ENCODE measurements around the gene PFDN5.

The PFDN5 gene

DNA sequence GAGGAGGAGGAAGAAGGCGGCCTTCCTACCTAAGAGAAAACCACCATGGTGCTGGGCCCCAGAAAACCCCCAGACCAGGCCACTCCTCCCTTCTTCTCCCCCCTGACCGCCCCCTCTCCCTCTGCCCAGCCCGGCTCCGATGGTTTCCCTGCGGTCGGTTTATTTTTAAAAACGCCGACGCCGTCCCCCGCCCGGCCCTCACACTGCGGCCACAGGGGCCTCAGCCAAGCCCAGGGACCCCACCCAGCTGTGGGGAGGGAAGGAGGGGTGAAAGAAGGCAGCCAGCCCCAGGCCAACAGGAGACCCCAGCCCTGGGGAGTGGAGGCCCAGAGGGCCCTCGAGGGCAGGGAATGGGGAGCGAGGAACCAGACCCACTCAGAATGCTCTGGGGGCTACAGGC is 37.4 kb downstream of the PFDN5 start:
- Histone ChIP-seq H2BK12ac (ENCODE audit: low read length) (no peak overlapping the region), H3K4ac (ENCODE audit: low read length) (no peak overlapping the region), H3K14ac (ENCODE audit: low read length) (no peak overlapping the region), H2BK5ac (ENCODE audit: low read length) (no peak overlapping the region), H3K79me1 (ENCODE audit: low read depth, low read length) (no peaks in the 10 kb centered on the region), H3K4me2 (ENCODE audit: insufficient read depth, low read length, poor library complexity, severe bottlenecking) (no peak overlapping the region), H3K9me3 (replicated peaks in 1 of 2; ENCODE audit: control insufficient read depth in 2 of 2, insufficient read depth in 1 of 2, low read depth in 1 of 2, low read length in 2 of 2) (no peaks in the 10 kb centered on the region), H2AFZ (ENCODE audit: low read length) (no peak overlapping the region), H3K36me3 (replicated peaks in 1 of 2; ENCODE audit: control insufficient read depth in 2 of 2, insufficient read depth in 2 of 2, low read length in 2 of 2) (no peaks in the 10 kb centered on the region), H4K8ac (ENCODE audit: low read depth, low read length) (no peak overlapping the region), H3K23ac (ENCODE audit: low read depth, low read length, poor library complexity) (no peak overlapping the region), H3K27me3 (ENCODE audit: control insufficient read depth in 3 of 3, insufficient read depth in 3 of 3, low read depth in 1 of 3, low read length in 3 of 3) (peaks cover 0 to 82% (median 6%) of the 10 kb centered on the region in 3 experiments), H2BK120ac (ENCODE audit: low read depth, low read length) (no peak overlapping the region), H2BK15ac (ENCODE audit: low read length) (peak overlapping the region; percentile 62), H3K4me3 (ENCODE audit: low read length in 2 of 2) (no peak overlapping the region), H3K9ac (ENCODE audit: low read depth, low read length, poor library complexity) (no peak overlapping the region), H4K91ac (ENCODE audit: low read depth, low read length, poor library complexity) (no peak overlapping the region), H2AK5ac (ENCODE audit: low read depth, low read length) (no peak overlapping the region), H3K4me1 (ENCODE audit: control insufficient read depth in 2 of 2, insufficient read depth in 1 of 2, low read depth in 1 of 2, low read length in 2 of 2) (peaks cover 5 to 27% of the 10 kb centered on the region in 2 donors), H3K18ac (ENCODE audit: low read length) (no peak overlapping the region), H3K27ac (replicated peaks; ENCODE audit: low read length) (no peak overlapping the region)
- WGBS, 2 donors (ENCODE audit: extremely low coverage in 2 of 2, insufficient read length in 2 of 2, insufficient replicate concordance in 1 of 2): no CpG with 5 or more reads among the region's 15 CpGs
- DNase-seq (ENCODE audit: low spot score): no peak

DNA sequence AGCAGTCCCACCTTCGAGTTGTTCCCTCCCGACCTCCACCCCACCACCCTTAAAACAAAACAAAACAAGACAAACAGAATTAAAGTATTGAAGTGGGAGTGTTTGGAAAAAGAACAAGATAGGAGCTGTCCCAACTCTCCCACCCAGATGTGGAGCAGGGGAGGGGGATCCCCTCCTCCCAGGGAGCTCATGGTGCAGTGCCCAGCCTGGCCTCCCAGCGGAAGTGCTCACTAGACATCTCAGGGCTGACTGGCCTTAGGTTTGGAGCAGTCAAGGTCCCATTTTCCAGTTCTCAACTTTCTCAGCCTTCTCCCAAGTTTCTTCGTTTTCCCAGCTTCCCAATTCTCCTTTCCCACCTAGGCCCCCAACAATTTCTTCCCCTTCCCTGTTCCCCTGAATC is 37.9 kb downstream of the PFDN5 start:
- WGBS, 2 donors (ENCODE audit: extremely low coverage in 2 of 2, insufficient read length in 2 of 2, insufficient replicate concordance in 1 of 2): no CpG with 5 or more reads among the region's 4 CpGs
- no peak overlapping the region for H3K9ac ChIP-seq (ENCODE audit: low read depth, low read length, poor library complexity)

DNA sequence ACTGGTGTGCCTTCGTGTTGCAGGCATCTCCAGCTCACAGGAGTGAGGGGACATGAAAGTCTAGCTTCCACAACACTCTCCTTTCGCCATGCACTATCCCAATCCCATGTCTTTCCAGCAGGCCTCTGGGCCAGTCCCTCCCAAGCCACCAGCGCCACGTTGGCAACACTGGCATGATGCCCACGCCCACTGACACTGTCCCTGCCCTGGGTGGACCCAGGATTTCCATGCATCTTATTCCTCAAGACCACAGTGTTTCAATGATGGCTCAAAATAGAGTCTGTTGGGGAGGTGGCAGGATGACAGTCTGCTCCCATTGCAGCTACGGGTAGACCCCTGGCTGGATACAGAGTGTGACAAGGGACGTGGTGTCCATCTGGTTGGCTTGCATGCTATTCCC is 38.5 kb downstream of the PFDN5 start:
- Histone ChIP-seq H3K27me3 (ENCODE audit: control insufficient read depth in 3 of 3, insufficient read depth in 3 of 3, low read depth in 1 of 3, low read length in 3 of 3) (peaks cover 0 to 84% (median 2%) of the 10 kb centered on the region in 3 experiments), H3K4me3 (ENCODE audit: low read length in 2 of 2) (no peak overlapping the region), H3K23ac (ENCODE audit: low read depth, low read length, poor library complexity) (peak overlapping the region; percentile 94), H3K4me2 (ENCODE audit: insufficient read depth, low read length, poor library complexity, severe bottlenecking) (no peak overlapping the region), H2BK15ac (ENCODE audit: low read length) (peak overlapping the region; percentile 82), H2AK5ac (ENCODE audit: low read depth, low read length) (peak overlapping the region; percentile 78), H3K9ac (ENCODE audit: low read depth, low read length, poor library complexity) (no peak overlapping the region), H2BK5ac (ENCODE audit: low read length) (peak overlapping the region; percentile 57), H4K91ac (ENCODE audit: low read depth, low read length, poor library complexity) (no peak overlapping the region), H3K9me3 (replicated peaks in 1 of 2; ENCODE audit: control insufficient read depth in 2 of 2, insufficient read depth in 1 of 2, low read depth in 1 of 2, low read length in 2 of 2) (no peaks in the 10 kb centered on the region), H4K8ac (ENCODE audit: low read depth, low read length) (peak overlapping the region; percentile 30), H3K18ac (ENCODE audit: low read length) (peak overlapping the region; percentile 51), H2BK12ac (ENCODE audit: low read length) (peak overlapping the region; percentile 77), H3K36me3 (replicated peaks in 1 of 2; ENCODE audit: control insufficient read depth in 2 of 2, insufficient read depth in 2 of 2, low read length in 2 of 2) (no peaks in the 10 kb centered on the region), H3K14ac (ENCODE audit: low read length) (peak overlapping the region; percentile 85), H3K4me1 (ENCODE audit: control insufficient read depth in 2 of 2, insufficient read depth in 1 of 2, low read depth in 1 of 2, low read length in 2 of 2) (peaks cover 5 to 33% of the 10 kb centered on the region in 2 donors), H2AFZ (ENCODE audit: low read length) (no peak overlapping the region), H3K4ac (ENCODE audit: low read length) (peak overlapping the region; percentile 53), H3K27ac (replicated peaks; ENCODE audit: low read length) (no peak overlapping the region), H3K79me1 (ENCODE audit: low read depth, low read length) (no peaks in the 10 kb centered on the region), H2BK120ac (ENCODE audit: low read depth, low read length) (peak overlapping the region; percentile 81)
- WGBS, 2 donors (ENCODE audit: extremely low coverage in 2 of 2, insufficient read length in 2 of 2, insufficient replicate concordance in 1 of 2): no CpG with 5 or more reads among the region's 7 CpGs
- no peak for DNase-seq (ENCODE audit: low spot score)

More for the DNA sequence above, 37.9 kb downstream of the PFDN5 start:
- H2AFZ ChIP-seq (ENCODE audit: low read length): no peak overlapping the region
- peaks cover 5 to 28% of the 10 kb centered on the region in 2 donors for H3K4me1 ChIP-seq (ENCODE audit: control insufficient read depth in 2 of 2, insufficient read depth in 1 of 2, low read depth in 1 of 2, low read length in 2 of 2)
- H3K14ac ChIP-seq (ENCODE audit: low read length): peak overlapping the region; percentile 85
- peak overlapping the region; percentile 57 for H2BK5ac ChIP-seq (ENCODE audit: low read length)
- H3K23ac ChIP-seq (ENCODE audit: low read depth, low read length, poor library complexity): no peak overlapping the region
- H2BK12ac ChIP-seq (ENCODE audit: low read length): peak overlapping the region; percentile 77
- no peak overlapping the region for H4K91ac ChIP-seq (ENCODE audit: low read depth, low read length, poor library complexity)
- no peak overlapping the region for H3K4me3 ChIP-seq (ENCODE audit: low read length in 2 of 2)
- peak overlapping the region; percentile 58 for H3K18ac ChIP-seq (ENCODE audit: low read length)
- no peak overlapping the region for H3K4ac ChIP-seq (ENCODE audit: low read length)
- H3K27ac ChIP-seq (replicated peaks; ENCODE audit: low read length): no peak overlapping the region
- no peak for DNase-seq (ENCODE audit: low spot score)
- H3K36me3 ChIP-seq (replicated peaks in 1 of 2; ENCODE audit: control insufficient read depth in 2 of 2, insufficient read depth in 2 of 2, low read length in 2 of 2): no peaks in the 10 kb centered on the region
- H3K4me2 ChIP-seq (ENCODE audit: insufficient read depth, low read length, poor library complexity, severe bottlenecking): no peak overlapping the region
- H3K27me3 ChIP-seq (ENCODE audit: control insufficient read depth in 3 of 3, insufficient read depth in 3 of 3, low read depth in 1 of 3, low read length in 3 of 3): peaks cover 0 to 82% (median 4%) of the 10 kb centered on the region in 3 experiments
- H2BK15ac ChIP-seq (ENCODE audit: low read length): no peak overlapping the region
- H4K8ac ChIP-seq (ENCODE audit: low read depth, low read length): no peak overlapping the region
- H2BK120ac ChIP-seq (ENCODE audit: low read depth, low read length): no peak overlapping the region
- peak overlapping the region; percentile 78 for H2AK5ac ChIP-seq (ENCODE audit: low read depth, low read length)
- no peaks in the 10 kb centered on the region for H3K79me1 ChIP-seq (ENCODE audit: low read depth, low read length)
- H3K9me3 ChIP-seq (replicated peaks in 1 of 2; ENCODE audit: control insufficient read depth in 2 of 2, insufficient read depth in 1 of 2, low read depth in 1 of 2, low read length in 2 of 2): no peaks in the 10 kb centered on the region

DNA sequence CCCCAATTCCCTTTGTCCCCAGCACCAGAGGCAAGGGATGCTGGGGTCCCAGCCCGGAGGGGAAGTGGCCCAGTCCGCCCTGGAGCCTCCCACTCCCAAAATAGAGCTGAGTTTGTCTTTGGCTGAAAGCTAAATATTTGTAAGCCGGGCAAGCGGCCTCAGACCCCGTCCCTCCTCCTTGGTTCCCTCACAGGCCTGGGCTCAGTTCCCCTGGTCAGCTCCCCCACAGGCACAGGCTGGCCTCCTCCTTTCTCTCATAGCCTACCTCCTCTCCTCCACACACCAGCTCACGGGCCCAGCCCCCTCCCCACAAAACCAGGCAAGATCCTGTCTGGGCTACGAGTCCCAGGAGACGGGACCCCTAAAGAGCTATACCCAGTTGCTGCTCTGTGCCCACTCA is 39.5 kb downstream of the PFDN5 start:
- Histone ChIP-seq H2AFZ (ENCODE audit: low read length) (peak overlapping the region; percentile 26), H3K4me1 (ENCODE audit: control insufficient read depth in 2 of 2, insufficient read depth in 1 of 2, low read depth in 1 of 2, low read length in 2 of 2) (peaks cover 5 to 34% of the 10 kb centered on the region in 2 donors), H3K9me3 (replicated peaks in 1 of 2; ENCODE audit: control insufficient read depth in 2 of 2, insufficient read depth in 1 of 2, low read depth in 1 of 2, low read length in 2 of 2) (no peaks in the 10 kb centered on the region), H3K18ac (ENCODE audit: low read length) (peak overlapping the region; percentile 76), H3K27ac (replicated peaks; ENCODE audit: low read length) (no peak overlapping the region), H3K36me3 (replicated peaks in 1 of 2; ENCODE audit: control insufficient read depth in 2 of 2, insufficient read depth in 2 of 2, low read length in 2 of 2) (no peaks in the 10 kb centered on the region), H3K14ac (ENCODE audit: low read length) (no peak overlapping the region), H2BK15ac (ENCODE audit: low read length) (peak overlapping the region; percentile 60), H3K79me1 (ENCODE audit: low read depth, low read length) (no peaks in the 10 kb centered on the region), H3K4me2 (ENCODE audit: insufficient read depth, low read length, poor library complexity, severe bottlenecking) (no peak overlapping the region), H3K27me3 (ENCODE audit: control insufficient read depth in 3 of 3, insufficient read depth in 3 of 3, low read depth in 1 of 3, low read length in 3 of 3) (peaks cover 0 to 82% (median 0%) of the 10 kb centered on the region in 3 experiments), H2BK5ac (ENCODE audit: low read length) (peak overlapping the region; percentile 70), H3K4me3 (ENCODE audit: low read length in 2 of 2) (no peak overlapping the region), H2BK12ac (ENCODE audit: low read length) (no peak overlapping the region), H3K23ac (ENCODE audit: low read depth, low read length, poor library complexity) (peak overlapping the region; percentile 46), H3K9ac (ENCODE audit: low read depth, low read length, poor library complexity) (no peak overlapping the region), H4K91ac (ENCODE audit: low read depth, low read length, poor library complexity) (no peak overlapping the region), H4K8ac (ENCODE audit: low read depth, low read length) (no peak overlapping the region), H3K4ac (ENCODE audit: low read length) (no peak overlapping the region), H2BK120ac (ENCODE audit: low read depth, low read length) (peak overlapping the region; percentile 22), H2AK5ac (ENCODE audit: low read depth, low read length) (peak overlapping the region; percentile 30)
- no CpG with 5 or more reads among the region's 8 CpGs for WGBS, 2 donors (ENCODE audit: extremely low coverage in 2 of 2, insufficient read length in 2 of 2, insufficient replicate concordance in 1 of 2)
- no peak for DNase-seq (ENCODE audit: low spot score)
